Thymus (tissue), 11 donors: Measurements from ENCODE around the gene KCNE3. TPM values are rescaled to one million over a fixed set of nuclear protein-coding genes. Genes with fewer than 3 reads are reported as not detected.

Source experiments
- DNase-seq, 9 donors: peaks; one replicate each; pipeline ENCODE4 v3.0.0-alpha.2; 2013; ENCODE audit warnings: low spot score in 9 of 9, low read depth in 6 of 9, missing footprints in 1 of 9
- H3K27ac ChIP-seq, 2 donors: one replicate each; pipeline ENCODE4 v1.5.1; 2013; ENCODE audit warnings: control low read depth in 1 of 2, low read depth in 1 of 2, low read length in 1 of 2, mild to moderate bottlenecking in 1 of 2, moderate library complexity in 1 of 2
- H3K27me3 ChIP-seq, 2 donors: one replicate each; pipeline ENCODE4 v1.5.1; 2013; ENCODE audit warnings: low read length in 1 of 2; ENCODE audit not compliant: control insufficient read depth in 2 of 2, insufficient read depth in 1 of 2
- H3K36me3 ChIP-seq, 2 donors: one replicate each; pipeline ENCODE4 v1.5.1; 2013; ENCODE audit warnings: low read length in 1 of 2, mild to moderate bottlenecking in 1 of 2, moderate library complexity in 1 of 2; ENCODE audit not compliant: control insufficient read depth in 2 of 2, insufficient read depth in 2 of 2
- H3K4me1 ChIP-seq, 2 donors: one replicate each; pipeline ENCODE4 v1.5.1; 2013; ENCODE audit warnings: low read length in 2 of 2; ENCODE audit not compliant: control insufficient read depth in 2 of 2, insufficient read depth in 2 of 2
- H3K4me3 ChIP-seq, 2 donors: one replicate each; pipeline ENCODE4 v1.5.1; 2013; ENCODE audit warnings: low read length in 2 of 2, control low read depth in 1 of 2, mild to moderate bottlenecking in 1 of 2
- H3K9me3 ChIP-seq, 2 donors: one replicate each; pipeline ENCODE4 v1.5.1; 2013; ENCODE audit warnings: low read length in 1 of 2, mild to moderate bottlenecking in 1 of 2; ENCODE audit not compliant: control insufficient read depth in 2 of 2, insufficient read depth in 1 of 2
- WGBS: extraction: QIAGEN DNeasy Blood & Tissue Kit; methylation state at CpG from one replicate; pipeline ENCODE4 v1.1.7; 2013; 5-methylcytosine and 5-hydroxymethylcytosine counted together
- polyA plus RNA-seq: library from polyadenylated mRNA; stranded (reverse); fragments of 200-250 nt; gene quantifications from one replicate; pipeline ENCODE4 v1.2.3, GENCODE V29; 2013
- total RNA-seq: library from RNA; stranded (reverse); fragments of 120-200 nt; gene quantifications from one replicate; pipeline ENCODE4 v1.2.4, GENCODE V29; 2013
- donor health status: healthy.

KCNE3 gene
- total and polyA plus RNA-seq, 2 donors, result 2.1 to 2.9 TPM

- WGBS, result 97% methylated on average over 11 of the region's 11 CpGs
- H3K4me1 ChIP-seq, result peaks cover 0 to 15% of the 10 kb centered on the region in 2 donors
- H3K27me3 ChIP-seq, result no peaks in the 10 kb centered on the region
- no peaks in the 10 kb centered on the region for H3K36me3 ChIP-seq
- no peaks in the 10 kb centered on the region for H3K9me3 ChIP-seq
- H3K4me3 ChIP-seq, result no peak overlapping the region
- DNase-seq, result no peak
- no peak overlapping the region for H3K27ac ChIP-seq
Observed at GRCh38 chr11:74492084-74492483, 24.7 kb upstream of the KCNE3 start.

GRCh38 chr11:74490941-74491340 lies 23.6 kb upstream of the KCNE3 start:
- Histone ChIP-seq H3K9me3 (no peaks in the 10 kb centered on the region), H3K4me1 (peaks cover 0 to 15% of the 10 kb centered on the region in 2 donors), H3K36me3 (no peaks in the 10 kb centered on the region), H3K27ac (no peak overlapping the region), H3K27me3 (no peaks in the 10 kb centered on the region), H3K4me3 (no peak overlapping the region)
- no peak for DNase-seq
- WGBS, result 96% methylated on average over 4 of the region's 4 CpGs

- no peaks in the 10 kb centered on the region for H3K9me3 ChIP-seq
- 95% methylated on average over 1 of the region's 1 CpG for WGBS
- DNase-seq, result no peak
- H3K27me3 ChIP-seq, result no peaks in the 10 kb centered on the region
- no peaks in the 10 kb centered on the region for H3K36me3 ChIP-seq
- no peak overlapping the region for H3K4me3 ChIP-seq
- H3K4me1 ChIP-seq, result peaks cover 0 to 8% of the 10 kb centered on the region in 2 donors
- H3K27ac ChIP-seq, result no peak overlapping the region
Observed at GRCh38 chr11:74487875-74488274, 20.5 kb upstream of the KCNE3 start.

GRCh38 chr11:74485868-74486267 lies 18.5 kb upstream of the KCNE3 start:
- WGBS, result 93% methylated on average over 2 of the region's 2 CpGs
- Histone ChIP-seq H3K27me3 (no peaks in the 10 kb centered on the region), H3K9me3 (no peaks in the 10 kb centered on the region), H3K4me3 (no peak overlapping the region), H3K27ac (no peak overlapping the region), H3K36me3 (no peaks in the 10 kb centered on the region), H3K4me1 (no peaks in the 10 kb centered on the region)
- no peak for DNase-seq

GRCh38 chr11:74480688-74481417 lies 13.5 kb upstream of the KCNE3 start:
- Histone ChIP-seq H3K9me3 (no peaks in the 10 kb centered on the region), H3K4me3 (no peak overlapping the region), H3K4me1 (no peaks in the 10 kb centered on the region), H3K27me3 (no peaks in the 10 kb centered on the region), H3K27ac (no peak overlapping the region), H3K36me3 (no peaks in the 10 kb centered on the region)
- DNase-seq, result no peak
- WGBS, result 67% methylated on average over 3 of the region's 3 CpGs

GRCh38 chr11:74479732-74480123 lies 12.4 kb upstream of the KCNE3 start:
- Histone ChIP-seq H3K27ac (no peak overlapping the region), H3K4me3 (no peak overlapping the region), H3K4me1 (no peaks in the 10 kb centered on the region), H3K9me3 (no peaks in the 10 kb centered on the region), H3K36me3 (no peaks in the 10 kb centered on the region), H3K27me3 (no peaks in the 10 kb centered on the region)
- WGBS, result 17% methylated on average over 1 of the region's 1 CpG
- DNase-seq, result no peak

GRCh38 chr11:74478877-74479731 lies 11.8 kb upstream of the KCNE3 start:
- Histone ChIP-seq H3K9me3 (no peaks in the 10 kb centered on the region), H3K4me1 (no peaks in the 10 kb centered on the region), H3K27me3 (no peaks in the 10 kb centered on the region), H3K27ac (no peak overlapping the region), H3K4me3 (no peak overlapping the region), H3K36me3 (no peaks in the 10 kb centered on the region)
- DNase-seq, result no peak
- WGBS, result 95% methylated on average over 10 of the region's 10 CpGs

- no peaks in the 10 kb centered on the region for H3K27me3 ChIP-seq
- H3K27ac ChIP-seq, result no peak overlapping the region
- no peaks in the 10 kb centered on the region for H3K4me1 ChIP-seq
- H3K36me3 ChIP-seq, result no peaks in the 10 kb centered on the region
- 94% methylated on average over 2 of the region's 2 CpGs for WGBS
- H3K9me3 ChIP-seq, result no peaks in the 10 kb centered on the region
- H3K4me3 ChIP-seq, result no peak overlapping the region
- DNase-seq, result no peak
Observed at GRCh38 chr11:74476536-74476935, 9.2 kb upstream of the KCNE3 start.

GRCh38 chr11:74474316-74474715 lies 7.0 kb upstream of the KCNE3 start:
- Histone ChIP-seq H3K36me3 (no peaks in the 10 kb centered on the region), H3K27ac (no peak overlapping the region), H3K4me3 (no peak overlapping the region), H3K9me3 (no peaks in the 10 kb centered on the region), H3K4me1 (no peaks in the 10 kb centered on the region), H3K27me3 (no peaks in the 10 kb centered on the region)
- WGBS, result 88% methylated on average over 1 of the region's 1 CpG
- DNase-seq, result no peak
